ENCODE data around the gene RNF220. TPM values are rescaled to one million over a fixed set of nuclear protein-coding genes. Genes with fewer than 3 reads are reported as not detected.

The RNF220 gene
- total and polyA plus RNA-seq, 9 of the 15 experiments (the other 6 are each of a cell fraction or from before 2014, with no cell fraction given), result 5.1 to 117 (median 66.9) TPM

DNA sequence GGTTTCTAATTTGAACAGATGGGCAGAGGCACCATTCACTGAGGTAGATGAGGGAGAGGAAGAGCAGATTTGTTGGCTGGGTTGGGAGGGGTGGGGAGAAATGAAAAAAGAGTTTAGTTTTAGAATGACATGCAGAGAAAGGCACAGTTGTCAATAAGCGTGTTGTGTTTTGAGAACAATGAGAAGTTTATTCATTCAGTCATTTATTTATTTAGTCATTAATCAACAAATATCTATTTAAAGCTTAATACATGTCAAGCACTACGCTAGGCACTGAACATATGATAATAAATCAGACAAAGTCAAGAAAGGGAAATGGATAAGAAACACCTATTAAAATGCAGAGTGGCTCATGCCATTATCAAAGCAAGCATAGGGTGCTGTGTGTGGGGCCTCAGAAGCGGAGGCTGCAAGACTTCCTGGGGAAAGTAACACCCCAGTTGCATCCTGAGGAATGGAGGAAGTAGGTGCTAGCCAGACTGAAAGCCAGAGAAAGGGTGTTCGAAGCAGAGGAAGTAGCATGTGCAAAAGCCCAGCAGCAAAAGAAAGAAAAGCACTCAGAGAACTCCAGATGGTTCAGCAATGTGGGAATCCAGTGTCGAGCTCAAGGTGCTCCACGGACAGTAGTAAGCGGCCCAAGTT, 114.1 kb downstream of the RNF220 start:
- Histone ChIP-seq H3K79me2 (ENCODE audit: control insufficient read depth, insufficient read depth, low read length) (no peaks in the 10 kb centered on the region), H3K27me3 (ENCODE audit: control insufficient read depth in 2 of 2, insufficient read depth in 2 of 2, low read length in 2 of 2) (peaks cover 10 to 16% of the 10 kb centered on the region in 2 experiments; a peak in 4 of 5 replicates), H3K9ac (ENCODE audit: insufficient read depth in 1 of 2, low read depth in 2 of 2, low read length in 2 of 2) (no peak overlapping the region), H3K9me1 (ENCODE audit: control insufficient read depth, insufficient read depth, low read length) (no peaks in the 10 kb centered on the region), H2AFZ (ENCODE audit: low read depth, low read length) (peak overlapping the region; percentile 31; the same call in 1 of the 2 replicates), H3K36me3 (ENCODE audit: control insufficient read depth, insufficient read depth, low read length) (no peaks in the 10 kb centered on the region), H4K20me1 (replicated peaks; ENCODE audit: control insufficient read depth, insufficient read depth, low read length) (no peaks in the 10 kb centered on the region), H3K4me1 (replicated peaks in 1 of 2; ENCODE audit: control insufficient read depth in 2 of 2, insufficient read depth in 2 of 2, low read length in 2 of 2) (peaks cover 11 to 13% of the 10 kb centered on the region in 2 experiments; a peak in 4 of 5 replicates), H3K4me2 (ENCODE audit: insufficient read depth, low read length) (no peak overlapping the region), H3K9me3 (replicated peaks; ENCODE audit: control insufficient read depth, insufficient read depth, low read depth, low read length) (no peaks in the 10 kb centered on the region), H3K27ac (ENCODE audit: extremely low read depth, low read depth, low read length) (no peak overlapping the region), H3K4me3 (no peak overlapping the region)
- BruUV-seq (replicated peaks), result no TSS peak
- intact Hi-C loops (cut with micrococcal nuclease) (no loop called here), in situ Hi-C loops (cut with MboI) (no loop called here)
- no peak for DNase-seq (ENCODE audit: extremely low read depth in 1 of 4, low spot score in 3 of 4)
- no peak for FAIRE-seq
- 29% methylated on average over 7 of the region's 7 CpGs for WGBS (ENCODE audit: insufficient coverage, low coverage, missing lambda C conversion rate)
- TF ChIP-seq, protein P1, sequence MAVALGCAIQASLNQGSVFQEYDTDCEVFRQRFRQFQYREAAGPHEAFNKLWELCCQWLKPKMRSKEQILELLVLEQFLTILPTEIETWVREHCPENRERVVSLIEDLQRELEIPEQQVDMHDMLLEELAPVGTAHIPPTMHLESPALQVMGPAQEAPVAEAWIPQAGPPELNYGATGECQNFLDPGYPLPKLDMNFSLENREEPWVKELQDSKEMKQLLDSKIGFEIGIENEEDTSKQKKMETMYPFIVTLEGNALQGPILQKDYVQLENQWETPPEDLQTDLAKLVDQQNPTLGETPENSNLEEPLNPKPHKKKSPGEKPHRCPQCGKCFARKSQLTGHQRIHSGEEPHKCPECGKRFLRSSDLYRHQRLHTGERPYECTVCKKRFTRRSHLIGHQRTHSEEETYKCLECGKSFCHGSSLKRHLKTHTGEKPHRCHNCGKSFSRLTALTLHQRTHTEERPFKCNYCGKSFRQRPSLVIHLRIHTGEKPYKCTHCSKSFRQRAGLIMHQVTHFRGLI (CRISPR knock-in tag; IDR thresholded peaks at IDR 0.05), result no peak
- TF ChIP-seq POLR2G (IDR thresholded peaks at IDR 0.05; ENCODE audit: low read depth, low read length) (no peak), RCOR1 (IDR thresholded peaks at IDR 0.05; ENCODE audit: borderline replicate concordance in 1 of 2, low read depth in 2 of 2, low read length in 2 of 2) (no peak), MTA1 (IDR thresholded peaks at IDR 0.05; ENCODE audit: borderline replicate concordance) (no peak), SMAD2 (IDR thresholded peaks at IDR 0.05; ENCODE audit: low read depth, low read length) (no peak), YBX1 (IDR thresholded peaks at IDR 0.05) (no peak), SRSF3 (IDR thresholded peaks at IDR 0.05; ENCODE audit: insufficient read depth, low read length) (no peak), MEF2D (tag; conservative IDR thresholded peaks at IDR 0.05; ENCODE audit: low read depth) (no peak), POLR3A (IDR thresholded peaks at IDR 0.05; ENCODE audit: borderline replicate concordance, extremely low read depth, insufficient read depth, insufficient read length) (no peak), ZNF644 (tag; IDR thresholded peaks at IDR 0.05; ENCODE audit: low read depth) (no peak), ELF1 (tag; IDR thresholded peaks at IDR 0.05) (no peak), NFE2 (IDR thresholded peaks at IDR 0.05; ENCODE audit: low read depth) (no peak), ZSCAN32 (CRISPR knock-in tag; IDR thresholded peaks at IDR 0.05) (no peak), ZFP36 (IDR thresholded peaks at IDR 0.05; ENCODE audit: low read depth, low read length, partially characterized antibody) (no peak), PHTF2 (CRISPR knock-in tag; IDR thresholded peaks at IDR 0.05) (no peak), ZNF165 (CRISPR knock-in tag; IDR thresholded peaks at IDR 0.05; ENCODE audit: borderline replicate concordance) (no peak)
- TF ChIP-seq, protein P2, sequence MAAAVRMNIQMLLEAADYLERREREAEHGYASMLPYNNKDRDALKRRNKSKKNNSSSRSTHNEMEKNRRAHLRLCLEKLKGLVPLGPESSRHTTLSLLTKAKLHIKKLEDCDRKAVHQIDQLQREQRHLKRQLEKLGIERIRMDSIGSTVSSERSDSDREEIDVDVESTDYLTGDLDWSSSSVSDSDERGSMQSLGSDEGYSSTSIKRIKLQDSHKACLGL (CRISPR knock-in tag; IDR thresholded peaks at IDR 0.05; ENCODE audit: borderline replicate concordance, poor library complexity, severe bottlenecking), result no peak
- ChIA-PET CTCF (ENCODE audit: low intra/inter-chr PET ratio) (no interaction called here), POLR2A (no interaction called here)
- ATAC-seq, result no peak

All from K562 (cell line).